Endothelial cell of umbilical vein (primary cell): ENCODE data around the gene NEU4. TPM values are rescaled to one million over a fixed set of nuclear protein-coding genes. Genes with fewer than 3 reads are reported as not detected.

Source experiments
- BruUV-seq: library from RNA; stranded (reverse); fragments of 400-500 nt; replicated peaks from 2 replicates; lab custom pipeline; 2021; lab: Mats Ljungman, UMichigan
- CTCF ChIA-PET: fragments of 300-600, 350-600 bp; sonication (Branson Sonifier 250); formaldehyde crosslinking; loops from one replicate; lab custom pipeline; 2021; ENCODE audit warnings: antibody characterized with exemption, inconsistent platforms; lab: Charles Lee
- POLR2A ChIA-PET: fragments of 300-600, 350-600 bp; sonication (Branson Sonifier 250); formaldehyde crosslinking; loops from one replicate; lab custom pipeline; 2021; ENCODE audit warnings: antibody characterized with exemption, inconsistent platforms; lab: Charles Lee
- DNase-seq: peaks from one replicate; pipeline ENCODE4 v3.0.0-alpha.2; 2011; ENCODE audit warnings: low read depth, low spot score
- FAIRE-seq: peaks from 2 replicates; lab custom pipeline; 2011; peaks lifted over from hg19 to GRCh38; lab: Jason Lieb, UNC
- H2AFZ ChIP-seq: 2 replicates; pipeline ENCODE4 v1.6.0; 2012; ENCODE audit warnings: low read depth, low read length, control low read depth, inconsistent platforms
- H3K27ac ChIP-seq: 2 replicates; pipeline ENCODE4 v1.5.1; 2011; ENCODE audit warnings: low read depth, mild to moderate bottlenecking, control low read depth, low read length, moderate library complexity; ENCODE audit not compliant: insufficient read depth
- H3K27me3 ChIP-seq, 2 experiments: 2 replicates each; pipeline versions ENCODE4 v1.6.0 to v1.6.1; 2011; ENCODE audit warnings: low read length in 2 of 2, mixed read lengths in 1 of 2; ENCODE audit not compliant: control insufficient read depth in 2 of 2, insufficient read depth in 2 of 2
- H3K36me3 ChIP-seq, 2 experiments: 2 replicates in 1 of 2; 3 replicates in 1 of 2; pipeline ENCODE4 v1.5.1; 2011; ENCODE audit warnings: low read length in 2 of 2, mild to moderate bottlenecking in 1 of 2, moderate library complexity in 1 of 2; ENCODE audit not compliant: control insufficient read depth in 2 of 2, insufficient read depth in 2 of 2; ENCODE audit errors: extremely low read depth in 1 of 2
- H3K4me1 ChIP-seq: 3 replicates; pipeline ENCODE4 v1.5.1; 2011; ENCODE audit warnings: mild to moderate bottlenecking, low read length; ENCODE audit not compliant: control insufficient read depth, insufficient read depth; ENCODE audit errors: extremely low read depth
- H3K4me2 ChIP-seq: 2 replicates; pipeline ENCODE4 v1.6.1; 2011; ENCODE audit warnings: low read length, control low read depth, mixed read lengths; ENCODE audit not compliant: insufficient read depth
- H3K4me3 ChIP-seq, 3 experiments: fragments of 200-600 bp in 1 of 3; sonication (generic), shearing (Covaris generic) in 1 of 3; replicated peaks in 1 of 3; 2 replicates each; pipeline ENCODE4 v1.5.1; 2011 to 2016; ENCODE audit warnings: control low read depth in 3 of 3, low read length in 3 of 3, mild to moderate bottlenecking in 2 of 3, inconsistent platforms in 1 of 3, low read depth in 1 of 3, moderate library complexity in 1 of 3; ENCODE audit not compliant: insufficient read depth in 1 of 3
- H3K79me2 ChIP-seq: 2 replicates; pipeline ENCODE4 v1.6.0; 2012; ENCODE audit warnings: low read length, inconsistent platforms; ENCODE audit not compliant: control insufficient read depth, insufficient read depth
- H3K9ac ChIP-seq: replicated peaks from 2 replicates; pipeline ENCODE3; 2011; ENCODE audit warnings: low read length, control low read depth; ENCODE audit not compliant: insufficient read depth; ENCODE audit errors: extremely low read depth
- H3K9me1 ChIP-seq: replicated peaks from 3 replicates; pipeline ENCODE4 v1.6.0; 2011; ENCODE audit warnings: mild to moderate bottlenecking, low read length; ENCODE audit not compliant: control insufficient read depth, insufficient read depth; ENCODE audit errors: extremely low read depth
- H3K9me3 ChIP-seq: replicated peaks from 2 replicates; pipeline ENCODE4 v1.5.1; 2012; ENCODE audit warnings: low read length, inconsistent platforms; ENCODE audit not compliant: control insufficient read depth, insufficient read depth
- H4K20me1 ChIP-seq: replicated peaks from 2 replicates; pipeline ENCODE3; 2011; ENCODE audit warnings: mild to moderate bottlenecking, low read length; ENCODE audit not compliant: control insufficient read depth, insufficient read depth; ENCODE audit errors: extremely low read depth
- CTCF ChIP-seq, 2 donors: IDR thresholded peaks; 1 replicate in 1 of 2; 2 replicates in 1 of 2; pipeline ENCODE4 v1.5.1; 2011; ENCODE audit warnings: low read length in 2 of 2, mild to moderate bottlenecking in 2 of 2, moderate library complexity in 2 of 2, control low read depth in 1 of 2, inconsistent platforms in 1 of 2, low read depth in 1 of 2; ENCODE audit not compliant: insufficient read depth in 1 of 2; ENCODE audit errors: extremely low read depth in 1 of 2
- FOS ChIP-seq: IDR thresholded peaks from 2 replicates; pipeline ENCODE4 v1.6.1; 2011; ENCODE audit warnings: mild to moderate bottlenecking, low read length, moderate library complexity, borderline replicate concordance; ENCODE audit not compliant: insufficient read depth
- JUN ChIP-seq: IDR thresholded peaks from 2 replicates; pipeline ENCODE4 v1.6.1; 2011; ENCODE audit warnings: borderline replicate concordance, low read depth; ENCODE audit not compliant: insufficient read length, insufficient read depth
- MYC ChIP-seq: IDR thresholded peaks from one replicate; pipeline ENCODE4 v1.6.1; 2011; ENCODE audit warnings: mild to moderate bottlenecking, low read depth, low read length
- POLR2A ChIP-seq: IDR thresholded peaks from 2 replicates; pipeline ENCODE4 v1.6.1; 2012; ENCODE audit warnings: low read depth, mild to moderate bottlenecking, control low read depth, low read length
- POLR2AphosphoS5 ChIP-seq: IDR thresholded peaks from 2 replicates; pipeline ENCODE4 v1.6.1; 2012; ENCODE audit warnings: low read depth, mild to moderate bottlenecking, control low read depth, low read length, moderate library complexity; ENCODE audit not compliant: insufficient read depth
- dilution Hi-C: fragments of 300-500 bp; cut with MboI; formaldehyde crosslinking; loops from one replicate; pipeline ENCODE4 v1.15.0; 2019; ENCODE audit warnings: low sequenced_read_pairs; ENCODE audit not compliant: extremely low pct_ligation_motif_present
- intact Hi-C: fragments of 100-400 bp; cut with micrococcal nuclease; formaldehyde crosslinking; loops from one replicate; pipeline ENCODE4 v1.10.0; 2022
- polyA plus RNA-seq, 4 experiments: library from polyadenylated mRNA; depleted of rRNA in 3 of 4; stranded (reverse) in 3 of 4; unstranded in 1 of 4; fragments of >200 nt; gene quantifications; 2 replicates each; pipeline versions ENCODE4 v1.2.1 to v1.2.3, GENCODE V29; 2011 to 2012; ENCODE audit warnings: missing spikeins in 1 of 4
- total RNA-seq: library from RNA; stranded (reverse); gene quantifications from 2 replicates; pipeline ENCODE4 v1.2.3, GENCODE V29; 2021
- TF ChIP-seq, protein P1 (sequence below): IDR thresholded peaks from 2 replicates; pipeline ENCODE4 v1.6.1; 2011; ENCODE audit not compliant: insufficient read depth, insufficient read length

NEU4 gene
- total and polyA plus RNA-seq, 2 donors (not counting 3 experiments of a cell fraction or from before 2014, with no cell fraction given) = not detected

DNA sequence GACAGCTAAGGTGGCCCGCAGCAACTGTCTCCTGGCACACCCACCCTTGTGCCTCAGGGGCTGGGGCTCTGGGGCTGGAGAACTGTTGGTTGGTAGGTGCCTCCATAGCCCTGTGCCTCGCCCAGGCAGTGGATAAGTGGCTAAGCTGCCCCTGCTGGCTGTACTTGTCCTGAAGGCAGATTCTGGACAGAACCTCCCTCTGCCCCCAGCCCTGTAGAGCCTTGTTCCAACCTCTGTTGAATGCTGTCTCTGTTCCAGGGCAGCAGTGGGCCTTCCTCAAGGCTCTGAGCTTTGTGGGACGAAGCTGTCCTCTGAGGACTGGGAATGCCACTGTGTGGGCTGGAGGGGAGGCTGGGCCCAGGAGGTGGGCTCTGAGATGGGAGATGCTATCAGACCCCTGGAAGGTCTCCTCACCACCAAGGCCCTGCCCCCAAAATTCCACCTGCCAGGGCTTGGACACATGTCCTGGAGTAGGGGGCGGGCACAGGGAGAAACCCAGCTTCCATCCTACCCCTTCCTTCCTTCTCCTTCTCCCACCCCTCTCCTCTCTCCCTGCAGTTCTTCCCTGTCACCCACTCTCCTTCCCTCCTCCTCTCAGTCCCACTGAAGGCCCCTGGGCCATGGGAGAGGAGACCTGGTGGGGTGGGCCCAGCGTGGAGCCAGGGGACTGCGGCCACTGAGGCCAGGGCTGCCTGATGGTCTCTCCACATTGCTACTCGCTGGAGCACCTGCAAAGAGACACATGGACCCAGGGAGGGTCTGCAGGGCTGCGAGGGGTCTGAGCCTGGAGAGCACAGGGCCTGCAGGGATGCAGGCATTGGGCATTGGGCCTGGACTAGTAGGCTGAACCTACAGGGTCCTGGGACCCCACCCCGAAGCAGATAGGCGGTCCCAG, 51.4 kb downstream of the NEU4 start:
- Histone ChIP-seq H4K20me1 (no peaks in the 10 kb centered on the region), H3K27ac (no peak overlapping the region), H3K4me2 (no peak overlapping the region), H3K9ac (no peak overlapping the region), H3K4me1 (no peaks in the 10 kb centered on the region), H3K9me1 (no peaks in the 10 kb centered on the region), H3K36me3 (no peaks in the 10 kb centered on the region), H3K79me2 (no peaks in the 10 kb centered on the region), H2AFZ (no peak overlapping the region), H3K27me3 (peaks cover 0 to 2% of the 10 kb centered on the region in 2 experiments), H3K4me3 (no peak overlapping the region), H3K9me3 (no peaks in the 10 kb centered on the region)
- TF ChIP-seq CTCF (IDR thresholded peaks at IDR 0.05; ENCODE audit: extremely low read depth in 1 of 2, insufficient read depth in 1 of 2, low read depth in 1 of 2, low read length in 2 of 2) = peak in 1 of 2 donors; percentile 10
- TF ChIP-seq FOS = no peak
- no peak for FAIRE-seq
- ChIA-PET CTCF (interaction anchor here (1.0 to 1.4 kb wide), 3 partner anchors 8 to 16 kb away, joined by 3 to 5 read pairs (median 4); no protein-coding TSS in a partner anchor), POLR2A (no interaction called here)
- BruUV-seq = no TSS peak
- intact Hi-C loops = no loop called here
- DNase-seq = no peak
- dilution Hi-C loops = no loop called here

GRCh38 chr2:241861264-241861663, 52.3 kb downstream of the NEU4 start:
- no peak for DNase-seq
- H4K20me1 ChIP-seq = no peaks in the 10 kb centered on the region
- dilution Hi-C loops = no loop called here
- H3K27ac ChIP-seq = no peak overlapping the region
- H2AFZ ChIP-seq = no peak overlapping the region
- no peak overlapping the region for H3K9ac ChIP-seq
- CTCF ChIA-PET = no interaction called here
- H3K4me2 ChIP-seq = no peak overlapping the region
- POLR2A ChIA-PET = no interaction called here
- H3K4me1 ChIP-seq = no peaks in the 10 kb centered on the region
- TF ChIP-seq FOS = no peak
- no peak for TF ChIP-seq POLR2AphosphoS5
- TF ChIP-seq MYC = no peak
- no peak for TF ChIP-seq JUN
- no peak for TF ChIP-seq POLR2A
- TF ChIP-seq, protein P1, sequence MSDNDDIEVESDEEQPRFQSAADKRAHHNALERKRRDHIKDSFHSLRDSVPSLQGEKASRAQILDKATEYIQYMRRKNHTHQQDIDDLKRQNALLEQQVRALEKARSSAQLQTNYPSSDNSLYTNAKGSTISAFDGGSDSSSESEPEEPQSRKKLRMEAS = no peak
- no peaks in the 10 kb centered on the region for H3K9me1 ChIP-seq
- no peaks in the 10 kb centered on the region for H3K9me3 ChIP-seq
- H3K79me2 ChIP-seq = no peaks in the 10 kb centered on the region
- H3K4me3 ChIP-seq = no peak overlapping the region
- no TSS peak for BruUV-seq
- no peaks in the 10 kb centered on the region for H3K36me3 ChIP-seq
- FAIRE-seq = no peak
- peaks cover 0 to 6% of the 10 kb centered on the region in 2 experiments for H3K27me3 ChIP-seq
- intact Hi-C loops = no loop called here
